CD4-positive, alpha-beta memory T cell (primary cell): Measurements from ENCODE around the gene BRAF. TPM values are rescaled to one million over a fixed set of nuclear protein-coding genes. Genes with fewer than 3 reads are reported as not detected.
A peak's percentile ranks its signal among the peaks of the same experiment; 100 is the strongest.
"Not testable (repeated sequence)": the region's sequence is repeated elsewhere in the genome, so short reads cannot be mapped to it uniquely, and the experiment has no call there.

Experiments used
- CTCF ChIA-PET: fragments of 350-600 bp; sonication (Branson Sonifier 250); formaldehyde crosslinking; loops from one replicate; lab custom pipeline; 2021; ENCODE audit warnings: inconsistent platforms; ENCODE audit not compliant: partially characterized antibody; lab: Charles Lee
- POLR2A ChIA-PET: fragments of 350-600 bp; sonication (Branson Sonifier 250); formaldehyde crosslinking; loops from one replicate; lab custom pipeline; 2021; ENCODE audit not compliant: partially characterized antibody; lab: Charles Lee
- DNase-seq, 5 donors: peaks; one replicate each; pipeline versions ENCODE4 v3.0.0 to v3.0.0-alpha.2; 2020 to 2022; ENCODE audit warnings: mixed read lengths in 1 of 5
- H3K27ac ChIP-seq: one replicate; pipeline ENCODE4 v1.7.0; 2013; ENCODE audit warnings: low read depth, low read length
- H3K27me3 ChIP-seq: 2 replicates; pipeline ENCODE4 v1.7.0; 2013; ENCODE audit warnings: mild to moderate bottlenecking, low read length, moderate library complexity; ENCODE audit not compliant: insufficient read depth
- H3K36me3 ChIP-seq: 2 replicates; pipeline ENCODE4 v1.7.0; 2013; ENCODE audit warnings: mild to moderate bottlenecking, low read length, moderate library complexity; ENCODE audit not compliant: insufficient read depth
- H3K4me1 ChIP-seq: 2 replicates; pipeline ENCODE4 v1.7.0; 2013; ENCODE audit warnings: mild to moderate bottlenecking, low read length, moderate library complexity; ENCODE audit not compliant: insufficient read depth
- H3K4me3 ChIP-seq, 2 donors: one replicate each; pipeline ENCODE4 v1.7.0; 2013; ENCODE audit warnings: low read length in 2 of 2, mild to moderate bottlenecking in 1 of 2
- H3K9me3 ChIP-seq, 2 donors: one replicate each; pipeline ENCODE4 v1.7.0; 2013; ENCODE audit warnings: low read length in 2 of 2, control low read depth in 1 of 2; ENCODE audit not compliant: control insufficient read depth in 1 of 2
- H3K27ac Mint-ChIP-seq, 7 donors: one replicate each; pipeline ENCODE4 v1.8.0; 2020 to 2021; ENCODE audit warnings: mixed read lengths in 7 of 7, mild to moderate bottlenecking in 6 of 7, inconsistent platforms in 3 of 7, moderate library complexity in 3 of 7
- H3K27me3 Mint-ChIP-seq, 2 donors: one replicate each; pipeline ENCODE4 v1.8.0; 2020 to 2021; ENCODE audit warnings: mixed read lengths in 2 of 2
- H3K36me3 Mint-ChIP-seq, 2 donors: one replicate each; pipeline ENCODE4 v1.8.0; 2020 to 2021; ENCODE audit warnings: mixed read lengths in 2 of 2, inconsistent platforms in 1 of 2, mild to moderate bottlenecking in 1 of 2
- H3K4me1 Mint-ChIP-seq, 4 donors: one replicate each; pipeline ENCODE4 v1.8.0; 2020 to 2021; ENCODE audit warnings: mixed read lengths in 4 of 4, mild to moderate bottlenecking in 1 of 4
- H3K4me3 Mint-ChIP-seq, 8 donors: one replicate each; pipeline ENCODE4 v1.8.0; 2020 to 2021; ENCODE audit warnings: mixed read lengths in 8 of 8, mild to moderate bottlenecking in 7 of 8, moderate library complexity in 6 of 8, inconsistent platforms in 3 of 8
- H3K9me3 Mint-ChIP-seq, 8 donors: one replicate each; pipeline ENCODE4 v1.8.0; 2020 to 2021; ENCODE audit warnings: mixed read lengths in 8 of 8, mild to moderate bottlenecking in 5 of 8, inconsistent platforms in 3 of 8, moderate library complexity in 1 of 8
- intact Hi-C: fragments of 100-400 bp; cut with micrococcal nuclease; formaldehyde crosslinking; loops from one replicate; pipeline ENCODE4 v1.15.1; 2023
- polyA plus RNA-seq, 2 donors: library from polyadenylated mRNA; unstranded; fragments of 300-500 nt; fragmentation: Illumina TruSeq; gene quantifications; one replicate each; pipeline ENCODE4 v1.2.3, GENCODE V29; 2021
- total RNA-seq, 2 experiments: library from RNA; stranded (reverse); gene quantifications; one replicate each; pipeline ENCODE4 v1.2.3, GENCODE V29; 2021

Gene BRAF
- total and polyA plus RNA-seq, 4 experiments from 2014 or later: 10.0 to 52.5 (median 28.8) TPM

DNA sequence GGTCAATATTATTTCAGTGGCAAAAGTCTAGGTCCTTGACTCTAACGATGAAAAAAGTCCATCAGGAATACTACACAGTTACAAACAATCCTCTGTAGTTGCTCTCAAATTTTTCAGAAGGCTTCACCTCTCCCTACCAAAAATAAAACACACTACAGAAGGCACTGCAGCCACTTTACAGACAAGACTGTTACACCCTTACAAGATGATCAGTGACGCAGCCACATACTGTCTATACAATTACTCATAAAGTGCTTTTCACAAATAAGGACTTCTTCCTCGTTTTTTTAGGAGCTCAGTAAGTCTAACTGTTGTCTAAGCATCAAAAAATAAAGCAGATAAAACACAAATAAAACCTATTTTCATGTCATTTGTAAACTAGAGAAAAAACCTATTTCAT, 201.2 kb downstream of the BRAF start:
- DNase-seq: no peak
- peaks cover 4% of the 10 kb centered on the region for H3K36me3 ChIP-seq
- Mint-ChIP-seq H3K27me3 (no peaks in the 10 kb centered on the region), H3K9me3 (no peaks in the 10 kb centered on the region), H3K4me1 (peaks cover 11 to 18% (median 15%) of the 10 kb centered on the region in 4 donors), H3K36me3 (peaks cover 1 to 8% of the 10 kb centered on the region in 2 donors), H3K4me3 (no peak overlapping the region), H3K27ac (peak overlapping the region in 6 of 7 donors; percentile 12 to 89 (median 44))
- H3K27me3 ChIP-seq: no peaks in the 10 kb centered on the region
- H3K27ac ChIP-seq: peak overlapping the region; percentile 17
- no peaks in the 10 kb centered on the region for H3K9me3 ChIP-seq
- intact Hi-C loops: no loop called here
- ChIA-PET POLR2A (interaction anchor here (1.2 to 3.0 kb wide), 2 partner anchors 22 to 50 kb away, joined by 3 to 13 read pairs; partner anchors contain the start of gene ADCK2), CTCF (interaction anchor here (1.1 kb wide), 2 partner anchors 20 to 51 kb away, joined by 3 read pairs; partner anchors contain the start of gene ADCK2)
- H3K4me3 ChIP-seq: no peak overlapping the region
- peaks cover 15% of the 10 kb centered on the region for H3K4me1 ChIP-seq

DNA sequence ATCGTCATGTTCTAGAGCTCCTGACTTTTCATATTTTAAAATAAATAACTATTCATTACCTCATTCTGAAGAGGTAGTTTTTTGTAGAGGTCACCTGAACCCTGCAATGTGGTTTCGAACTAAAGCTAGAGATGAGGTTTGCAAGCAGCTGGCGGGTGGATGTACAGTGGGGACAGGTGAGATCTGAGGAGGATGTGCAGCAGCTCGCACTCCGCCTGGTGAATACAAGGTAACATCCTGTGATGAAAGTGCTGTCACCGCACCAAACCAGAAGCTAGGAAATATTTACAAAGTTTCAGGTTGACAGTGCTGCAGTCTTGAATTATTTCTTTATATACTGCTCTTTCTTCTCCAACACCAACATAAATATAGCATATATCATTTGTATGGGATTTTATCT, 201.7 kb downstream of the BRAF start:
- POLR2A ChIA-PET: interaction anchor here (0.7 to 3.0 kb wide), 3 partner anchors 21 to 49 kb away, joined by 3 to 13 read pairs (median 3); partner anchors contain the start of genes ADCK2 and NDUFB2
- peaks cover 15% of the 10 kb centered on the region for H3K4me1 ChIP-seq
- H3K36me3 Mint-ChIP-seq: peaks cover 1 to 8% of the 10 kb centered on the region in 2 donors
- H3K36me3 ChIP-seq: peaks cover 4% of the 10 kb centered on the region
- H3K4me1 Mint-ChIP-seq: peaks cover 11 to 18% (median 15%) of the 10 kb centered on the region in 4 donors
- H3K27ac ChIP-seq: peak overlapping the region; percentile 17
- H3K4me3 Mint-ChIP-seq: peak overlapping the region in 1 of 8 donors; percentile 29
- no peaks in the 10 kb centered on the region for H3K9me3 Mint-ChIP-seq
- CTCF ChIA-PET: interaction anchor here (1.1 kb wide), 2 partner anchors 21 to 50 kb away, joined by 3 read pairs; partner anchors contain the start of gene ADCK2
- DNase-seq: peak; percentile 24 to 56 (median 38)
- intact Hi-C loops: no loop called here
- peak overlapping the region; percentile 22 to 89 (median 44) for H3K27ac Mint-ChIP-seq
- H3K4me3 ChIP-seq: no peak overlapping the region
- no peaks in the 10 kb centered on the region for H3K27me3 Mint-ChIP-seq
- no peaks in the 10 kb centered on the region for H3K9me3 ChIP-seq
- H3K27me3 ChIP-seq: no peaks in the 10 kb centered on the region

DNA sequence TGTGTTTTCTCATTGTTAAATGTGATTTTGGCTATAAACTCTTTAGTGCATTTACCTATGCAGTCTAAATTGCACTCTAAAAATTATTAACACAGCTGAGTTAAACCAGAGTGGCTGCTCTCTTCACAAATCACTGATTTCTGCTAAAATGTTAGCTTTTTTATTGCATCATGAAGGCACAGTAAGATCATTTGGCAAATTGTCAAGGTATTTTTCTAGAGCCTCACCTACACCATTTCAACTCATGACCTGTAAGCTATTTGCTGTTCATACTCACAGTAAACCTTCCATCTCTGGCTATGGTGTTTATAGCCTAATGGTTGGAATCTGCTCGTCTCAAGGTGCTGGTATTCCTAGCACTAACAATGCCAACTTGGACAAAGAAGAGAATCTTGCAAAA, 202.5 kb downstream of the BRAF start:
- intact Hi-C loops: no loop called here
- Histone ChIP-seq H3K36me3 (peaks cover 4% of the 10 kb centered on the region), H3K4me3 (no peak overlapping the region), H3K27me3 (no peaks in the 10 kb centered on the region), H3K27ac (no peak overlapping the region), H3K9me3 (no peaks in the 10 kb centered on the region), H3K4me1 (peaks cover 15% of the 10 kb centered on the region)
- no peak for DNase-seq
- Mint-ChIP-seq H3K4me3 (no peak overlapping the region), H3K36me3 (peaks cover 1 to 8% of the 10 kb centered on the region in 2 donors), H3K4me1 (peaks cover 11 to 18% (median 15%) of the 10 kb centered on the region in 4 donors), H3K9me3 (no peaks in the 10 kb centered on the region), H3K27ac (no peak overlapping the region), H3K27me3 (no peaks in the 10 kb centered on the region)
- POLR2A ChIA-PET: interaction anchor here (3.0 kb wide), 1 partner anchor 49 kb away, joined by 13 read pairs; the partner anchor contains the start of gene ADCK2
- CTCF ChIA-PET: no interaction called here

GRCh38 chr7:140719721-140720120, 205.0 kb downstream of the BRAF start:
- Histone ChIP-seq H3K4me1 (peaks cover 15% of the 10 kb centered on the region), H3K36me3 (no peaks in the 10 kb centered on the region), H3K27me3 (no peaks in the 10 kb centered on the region), H3K4me3 (no peak overlapping the region), H3K27ac (no peak overlapping the region), H3K9me3 (no peaks in the 10 kb centered on the region)
- intact Hi-C loops: no loop called here
- Mint-ChIP-seq H3K4me1 (peaks cover 11 to 18% (median 15%) of the 10 kb centered on the region in 4 donors), H3K4me3 (no peak overlapping the region), H3K27ac (no peak overlapping the region), H3K27me3 (no peaks in the 10 kb centered on the region), H3K9me3 (no peaks in the 10 kb centered on the region), H3K36me3 (peaks cover 3 to 13% of the 10 kb centered on the region in 2 donors)
- no peak for DNase-seq
- ChIA-PET CTCF (no interaction called here), POLR2A (no interaction called here)

DNA sequence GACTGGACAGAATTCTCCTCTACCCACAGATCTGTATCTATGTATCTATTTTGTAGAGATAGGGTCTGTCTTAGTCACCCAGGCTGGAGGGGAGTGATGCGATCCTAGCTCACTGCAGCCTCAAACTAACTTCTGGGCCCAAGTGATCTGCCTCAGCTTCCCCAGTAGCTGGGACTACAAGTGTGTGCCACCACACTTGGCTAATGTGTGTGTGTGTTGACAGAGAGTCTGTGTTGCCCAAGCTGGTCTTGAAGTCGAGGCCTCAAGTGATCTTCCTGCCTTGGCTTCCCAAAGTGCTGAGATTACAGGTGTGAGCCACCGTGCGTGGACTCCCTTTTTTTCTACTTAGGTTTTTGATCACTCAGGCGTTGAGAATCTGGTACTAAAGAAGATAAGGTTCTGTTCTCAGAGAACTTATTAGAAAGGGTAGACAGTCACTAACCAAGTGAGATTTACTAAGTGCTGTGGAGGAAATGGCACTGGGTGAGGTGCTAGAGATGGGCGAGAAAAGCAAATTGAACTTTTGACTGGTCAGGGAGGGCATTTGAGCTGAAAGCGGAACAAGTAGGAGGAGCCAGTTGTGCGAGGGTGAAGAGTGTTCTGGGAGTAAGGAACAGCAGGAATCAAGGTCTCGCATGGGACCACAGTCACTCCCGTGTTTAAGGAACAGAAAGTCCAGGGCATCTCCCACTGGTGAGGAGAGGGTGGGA, 210.2 kb downstream of the BRAF start:
- Histone ChIP-seq H3K27ac (no peak overlapping the region), H3K4me3 (no peak overlapping the region), H3K36me3 (no peaks in the 10 kb centered on the region), H3K27me3 (no peaks in the 10 kb centered on the region), H3K4me1 (no peaks in the 10 kb centered on the region), H3K9me3 (no peaks in the 10 kb centered on the region)
- Mint-ChIP-seq H3K4me1 (peaks cover 0 to 3% (median 1%) of the 10 kb centered on the region in 4 donors), H3K4me3 (no peak overlapping the region), H3K36me3 (peaks cover 9 to 25% of the 10 kb centered on the region in 2 donors), H3K27me3 (no peaks in the 10 kb centered on the region), H3K9me3 (peaks cover 0 to 5% (median under 1%) of the 10 kb centered on the region in 8 donors), H3K27ac (peak overlapping the region in 1 of 7 donors; percentile 1)
- intact Hi-C loops: no loop called here
- CTCF ChIA-PET: interaction anchor here (1.4 kb wide), 1 partner anchor 12 kb away, joined by 3 read pairs; no protein-coding TSS in a partner anchor
- POLR2A ChIA-PET: no interaction called here
- DNase-seq: no peak

GRCh38 chr7:140712392-140712791, 212.3 kb downstream of the BRAF start:
- H3K27ac ChIP-seq, H3K36me3 ChIP-seq, H3K4me1 ChIP-seq, intact Hi-C loops, POLR2A ChIA-PET, H3K27me3 ChIP-seq, H3K4me1 Mint-ChIP-seq, H3K27me3 Mint-ChIP-seq, H3K27ac Mint-ChIP-seq, H3K4me3 ChIP-seq, H3K9me3 ChIP-seq, H3K9me3 Mint-ChIP-seq, DNase-seq, CTCF ChIA-PET, H3K4me3 Mint-ChIP-seq: not testable (repeated sequence)
- H3K36me3 Mint-ChIP-seq: peaks cover 9 to 25% of the 10 kb centered on the region in 2 donors

DNA sequence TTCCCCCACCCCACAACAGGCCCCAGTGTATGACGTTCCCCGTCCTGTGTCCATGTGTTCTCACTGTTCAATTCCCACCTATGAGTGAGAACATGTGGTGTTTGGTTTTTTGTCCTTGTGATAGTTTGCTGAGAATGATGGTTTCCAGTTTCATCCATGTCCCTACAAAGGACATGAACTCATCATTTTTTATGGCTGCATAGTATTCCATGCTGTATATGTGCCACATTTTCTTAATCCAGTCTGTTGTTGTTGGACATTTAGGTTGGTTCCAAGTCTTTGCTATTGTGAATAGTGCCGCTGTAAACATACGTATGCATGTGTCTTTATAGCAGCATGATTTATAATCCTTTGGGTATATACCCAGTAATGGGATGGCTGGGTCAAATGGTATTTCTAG, 216.0 kb downstream of the BRAF start:
- DNase-seq, H3K27ac Mint-ChIP-seq, H3K36me3 ChIP-seq, POLR2A ChIA-PET, H3K4me1 Mint-ChIP-seq, H3K27me3 Mint-ChIP-seq, intact Hi-C loops, H3K4me3 Mint-ChIP-seq, H3K9me3 Mint-ChIP-seq, H3K4me1 ChIP-seq, H3K27ac ChIP-seq, CTCF ChIA-PET, H3K4me3 ChIP-seq, H3K9me3 ChIP-seq, H3K27me3 ChIP-seq: not testable (repeated sequence)
- H3K36me3 Mint-ChIP-seq: peaks cover 23 to 25% of the 10 kb centered on the region in 2 donors
